ENCODE results near the gene NFKB2. TPM values are rescaled to one million over a fixed set of nuclear protein-coding genes. Genes with fewer than 3 reads are reported as not detected.

Gene NFKB2
- total RNA-seq, 1 donor from 2014 or later: 45.0 TPM

GRCh38 chr10:102420714-102421506 is 25.4 kb downstream of the NFKB2 start, which contains the start of gene FBXL15:
Gene FBXL15, plus strand, starts transcription at chr10:102420836. Its CDS starts 294 bp downstream, at chr10:102421130.
- peak; percentile 99 for DNase-seq (ENCODE audit: low read depth)

- no peak for DNase-seq (ENCODE audit: low read depth)
Observed at GRCh38 chr10:102421507-102421756, 25.9 kb downstream of the NFKB2 start.

GRCh38 chr10:102421757-102422512 is 26.4 kb downstream of the NFKB2 start:
- peak; percentile 25 for DNase-seq (ENCODE audit: low read depth)

GRCh38 chr10:102422545-102423129 is 27.1 kb downstream of the NFKB2 start:
- DNase-seq (ENCODE audit: low read depth): peak; percentile 65

- no peak for DNase-seq (ENCODE audit: low read depth)
Observed at GRCh38 chr10:102423372-102423968, 28.0 kb downstream of the NFKB2 start.

GRCh38 chr10:102424145-102424544 is 28.6 kb downstream of the NFKB2 start:
- no peak for DNase-seq (ENCODE audit: low read depth)

- no peak for DNase-seq (ENCODE audit: low read depth)
Observed at GRCh38 chr10:102424916-102425315, 29.4 kb downstream of the NFKB2 start.

- DNase-seq (ENCODE audit: low read depth): no peak
Observed at GRCh38 chr10:102425444-102425843, 29.9 kb downstream of the NFKB2 start.

GRCh38 chr10:102426803-102427287 is 31.3 kb downstream of the NFKB2 start:
- DNase-seq (ENCODE audit: low read depth): no peak

GRCh38 chr10:102429468-102429867 is 34.0 kb downstream of the NFKB2 start:
- DNase-seq (ENCODE audit: low read depth): no peak

GRCh38 chr10:102431452-102432124 is 36.1 kb downstream of the NFKB2 start:
- peak; percentile 37 for DNase-seq (ENCODE audit: low read depth)

- DNase-seq (ENCODE audit: low read depth): peak; percentile 98
Observed at GRCh38 chr10:102432162-102432950, 36.9 kb downstream of the NFKB2 start, which contains the start of gene CUEDC2. Gene CUEDC2, minus strand, starts transcription at chr10:102432574. Its CDS starts 7,386 bp downstream, at chr10:102425188.

- no peak for DNase-seq (ENCODE audit: low read depth)
Observed at GRCh38 chr10:102433619-102434046, 38.1 kb downstream of the NFKB2 start.

- no peak for DNase-seq (ENCODE audit: low read depth)
Observed at GRCh38 chr10:102434394-102435132, 39.1 kb downstream of the NFKB2 start.

GRCh38 chr10:102435133-102435497 is 39.6 kb downstream of the NFKB2 start:
- DNase-seq (ENCODE audit: low read depth): no peak

GRCh38 chr10:102435529-102436233 is 40.2 kb downstream of the NFKB2 start:
- no peak for DNase-seq (ENCODE audit: low read depth)

GRCh38 chr10:102436312-102436711 is 40.8 kb downstream of the NFKB2 start:
- DNase-seq (ENCODE audit: low read depth): no peak

GRCh38 chr10:102437515-102437914 is 42.0 kb downstream of the NFKB2 start:
- no peak for DNase-seq (ENCODE audit: low read depth)

- DNase-seq (ENCODE audit: low read depth): no peak
Observed at GRCh38 chr10:102438374-102438773, 42.9 kb downstream of the NFKB2 start.
